Right hindlimb (tissue), 1 donor: ENCODE data around the gene DOCK1.

Experiments used
- DNase-seq: peaks from one replicate; pipeline ENCODE4 v3.0.0-alpha.2; 2018

DOCK1 gene

GRCh38 chr10:127451628-127452027, 546.4 kb downstream of the DOCK1 start:
- no peak for DNase-seq

DNA sequence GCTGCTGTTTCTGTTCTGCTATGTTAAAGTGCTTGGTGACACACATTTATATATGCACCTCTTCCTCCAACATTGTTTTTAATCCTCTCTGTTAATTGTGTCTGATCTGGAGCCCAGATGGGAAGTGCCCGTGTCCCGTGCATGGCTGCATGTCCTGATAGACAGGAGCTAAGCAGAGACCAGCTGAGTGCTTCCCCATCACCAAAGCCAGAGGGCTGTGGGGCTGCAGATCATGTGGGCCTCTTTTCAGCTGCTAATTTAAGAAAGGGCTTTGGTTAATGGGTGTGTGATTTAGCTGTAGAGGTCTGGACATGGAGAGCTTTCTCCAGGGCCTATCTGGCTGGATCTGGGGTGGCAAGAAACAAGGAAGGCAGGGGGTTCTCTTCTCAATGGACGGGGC, 547.3 kb downstream of the DOCK1 start:
- DNase-seq, result no peak

DNA sequence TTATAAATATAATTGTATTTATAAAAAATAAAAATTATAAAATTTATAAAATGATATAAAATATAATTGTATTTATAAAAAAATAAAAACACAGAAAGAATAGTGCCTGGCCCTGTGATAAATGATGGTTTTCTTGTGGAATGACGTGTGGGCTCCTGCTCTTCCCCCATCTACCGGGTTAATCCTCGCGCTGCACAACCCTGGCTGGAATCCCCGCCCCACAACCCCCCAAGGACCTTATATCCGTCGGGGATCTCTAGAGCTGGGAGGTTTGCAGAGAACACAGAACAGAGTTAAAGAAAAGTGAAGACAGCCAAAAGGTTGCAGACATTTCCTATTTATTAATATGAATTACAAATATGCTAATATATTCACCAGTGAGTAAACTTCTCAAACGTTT, 548.5 kb downstream of the DOCK1 start:
- DNase-seq, result no peak

DNA sequence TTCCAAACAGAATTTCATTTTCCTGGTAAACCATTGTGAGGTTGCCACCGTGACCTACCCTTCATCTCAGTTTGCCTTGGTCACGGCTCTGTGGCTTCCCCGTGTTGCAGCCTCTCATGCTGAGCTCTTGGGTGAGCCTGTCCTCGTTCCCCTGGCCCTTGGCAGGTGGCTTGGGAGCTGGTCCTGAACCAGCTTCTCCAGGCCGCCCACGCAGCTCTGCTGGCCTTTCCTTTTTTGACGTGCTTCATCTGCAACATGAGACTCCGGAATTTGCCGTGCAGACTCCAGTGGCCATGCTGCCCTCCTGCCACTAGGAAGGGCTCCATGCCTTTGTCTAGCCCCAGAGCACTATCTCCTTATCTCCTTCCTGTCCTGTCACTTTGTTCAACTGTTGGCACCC, 550.9 kb downstream of the DOCK1 start:
- DNase-seq, result no peak

GRCh38 chr10:127458016-127458810, 553.0 kb downstream of the DOCK1 start:
- DNase-seq, result no peak

DNA sequence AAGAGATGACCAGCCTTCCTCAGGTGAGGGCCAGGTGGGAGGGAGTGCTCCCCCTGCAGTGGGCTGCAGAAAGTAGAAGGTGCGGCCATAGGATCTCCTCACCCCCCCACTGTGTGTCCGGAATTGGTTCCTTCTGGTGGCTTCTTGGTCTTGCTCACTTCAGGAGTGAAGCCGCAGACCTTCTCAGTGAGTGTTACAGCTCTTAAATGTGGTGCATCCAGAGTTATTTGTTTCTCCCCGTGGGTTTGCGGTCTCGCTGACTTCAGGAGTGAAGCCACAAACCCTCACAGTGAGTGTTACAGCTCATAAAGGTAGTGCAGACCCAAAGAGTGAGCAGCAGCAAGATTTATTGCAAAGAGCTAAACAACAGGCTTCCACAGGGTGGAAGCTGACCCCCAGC, 553.6 kb downstream of the DOCK1 start:
- DNase-seq, result no peak

DNA sequence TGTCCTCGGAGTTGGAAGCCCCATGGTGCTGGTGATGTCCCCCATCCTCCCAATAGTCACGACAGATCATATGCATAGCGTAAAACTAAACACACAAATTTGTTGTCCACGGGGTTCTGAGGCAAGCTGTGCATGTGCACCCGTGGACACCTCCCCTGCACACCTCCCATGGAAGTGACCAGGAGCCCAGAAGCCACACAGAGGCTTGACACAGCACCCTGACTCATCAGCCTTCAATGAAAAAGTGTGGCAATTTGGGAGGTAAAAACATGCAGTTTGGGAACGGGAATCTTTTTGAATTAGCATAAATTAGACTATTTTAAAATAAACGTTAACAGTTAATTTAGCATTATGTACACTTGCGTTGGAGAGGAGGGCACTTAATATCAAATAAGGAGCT, 554.7 kb downstream of the DOCK1 start:
- no peak for DNase-seq

- DNase-seq, result no peak
These were observed 557.5 kb downstream of the DOCK1 start for GRCh38 chr10:127462643-127463295.

DNA sequence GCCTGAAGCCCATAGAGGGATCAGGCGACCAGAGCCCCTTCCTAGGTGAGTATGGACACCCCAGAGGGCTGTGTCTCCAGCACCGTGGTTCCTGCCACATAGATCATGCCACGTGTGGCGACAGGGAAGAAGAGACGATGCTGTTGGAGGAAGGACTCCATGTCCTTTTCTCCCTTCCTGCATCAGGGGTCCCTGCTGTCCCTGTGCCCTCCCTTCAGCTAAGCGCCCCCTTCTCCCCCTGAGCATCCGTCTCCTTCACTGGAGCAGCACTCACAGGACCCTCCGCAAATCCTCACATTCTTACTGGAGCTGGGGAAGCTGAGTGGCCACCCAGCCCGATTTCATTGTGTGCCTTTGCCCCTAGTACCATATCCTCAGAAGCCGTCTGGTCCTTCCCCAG, 558.3 kb downstream of the DOCK1 start:
- no peak for DNase-seq

GRCh38 chr10:127464561-127464960, 559.3 kb downstream of the DOCK1 start:
- DNase-seq, result no peak

DNA sequence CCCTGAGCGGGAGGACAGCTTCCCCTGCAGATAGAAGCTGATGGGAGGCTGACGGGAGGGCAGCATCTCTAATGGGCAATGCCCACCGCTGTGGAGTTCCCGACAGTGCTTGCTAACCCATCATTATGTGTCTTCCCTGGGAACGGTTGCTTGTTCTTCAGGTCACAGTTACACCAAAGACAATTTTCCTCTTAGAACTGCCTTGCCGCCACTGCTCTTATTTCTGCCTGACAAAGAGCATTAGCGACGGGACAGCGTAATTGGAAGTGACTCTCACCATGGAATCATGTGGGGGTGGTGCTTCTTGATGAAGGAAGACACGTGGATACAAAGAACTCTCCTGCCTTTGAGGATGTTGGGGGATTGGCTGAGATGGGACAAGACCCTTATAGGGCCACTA, 562.6 kb downstream of the DOCK1 start:
- DNase-seq, result no peak

- DNase-seq, result no peak
These were observed 563.4 kb downstream of the DOCK1 start for GRCh38 chr10:127468632-127469031.

GRCh38 chr10:127470911-127471310, 565.7 kb downstream of the DOCK1 start:
- DNase-seq, result no peak

- no peak for DNase-seq
These were observed 567.7 kb downstream of the DOCK1 start for GRCh38 chr10:127472976-127473375.

DNA sequence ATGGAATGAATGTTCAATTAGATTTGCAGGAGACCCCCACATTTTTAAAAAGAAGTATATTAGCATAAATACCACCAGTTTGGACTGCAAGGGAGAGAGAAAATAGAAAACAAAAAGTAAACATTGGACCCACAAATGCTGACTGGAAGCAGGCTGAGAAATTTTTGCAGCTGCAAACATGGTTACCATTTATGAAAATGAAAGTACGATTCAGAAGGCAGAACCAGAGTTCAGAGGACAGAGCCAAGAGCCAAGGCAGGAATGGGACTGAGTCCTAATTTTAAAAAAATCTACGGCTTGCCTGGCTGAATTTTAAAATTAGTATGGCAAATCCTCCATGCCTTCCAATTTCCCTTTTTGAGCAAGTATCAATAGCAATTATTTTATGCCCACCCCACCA, 569.3 kb downstream of the DOCK1 start:
- no peak for DNase-seq

DNA sequence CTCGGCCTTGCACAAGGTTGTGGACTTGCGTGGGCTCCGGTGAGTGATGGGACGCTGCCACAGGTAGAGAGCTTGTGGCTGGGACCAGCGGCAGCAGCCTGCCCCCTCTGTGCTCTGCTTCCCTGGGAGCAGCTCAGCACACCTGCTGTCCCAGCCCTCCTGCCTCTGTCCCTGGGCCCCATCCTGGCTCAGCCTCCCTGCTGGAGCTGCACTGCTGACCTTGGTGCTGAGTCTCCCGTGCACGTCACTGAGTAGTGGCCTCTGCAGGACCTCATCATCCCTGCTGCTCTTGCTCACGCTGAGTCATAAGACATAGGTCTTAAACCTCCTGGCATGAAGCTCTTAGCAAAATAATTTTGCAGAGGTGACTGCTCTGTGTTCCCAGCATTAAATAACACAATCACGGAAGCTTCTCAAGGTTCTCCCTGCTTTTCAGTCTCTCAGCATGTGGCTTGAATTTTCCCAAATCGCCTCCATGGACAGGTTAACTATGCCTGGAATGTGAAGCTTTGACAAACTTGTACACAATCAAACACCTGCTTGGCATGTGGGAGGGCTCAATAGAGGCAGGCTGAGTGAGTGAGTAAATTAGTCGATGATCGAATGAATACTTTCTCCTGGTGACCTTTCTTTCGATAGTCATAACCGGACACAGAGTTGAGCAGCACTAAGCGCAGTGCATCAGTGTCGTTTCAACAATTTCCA, 580.1 kb downstream of the DOCK1 start:
- no peak for DNase-seq

DNA sequence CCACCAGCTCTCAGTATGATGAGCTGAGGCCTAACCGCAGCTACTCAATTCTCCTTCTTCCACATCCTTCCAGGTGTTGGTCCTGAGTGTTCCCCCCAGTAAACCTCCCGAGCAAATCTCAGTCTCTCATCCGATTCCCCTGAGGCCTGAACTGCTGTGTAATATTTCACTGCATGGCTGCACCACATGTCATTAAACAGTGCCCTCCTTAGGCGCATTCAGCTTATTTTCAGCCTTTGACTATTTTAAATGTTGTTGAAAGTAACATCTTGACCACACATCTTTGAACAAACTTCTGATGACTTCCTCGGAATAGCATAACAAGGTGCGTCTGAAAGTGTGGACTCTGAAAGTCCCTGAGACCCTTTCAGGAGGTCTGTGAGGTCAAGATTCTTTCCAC, 581.1 kb downstream of the DOCK1 start:
- DNase-seq, result no peak

DNA sequence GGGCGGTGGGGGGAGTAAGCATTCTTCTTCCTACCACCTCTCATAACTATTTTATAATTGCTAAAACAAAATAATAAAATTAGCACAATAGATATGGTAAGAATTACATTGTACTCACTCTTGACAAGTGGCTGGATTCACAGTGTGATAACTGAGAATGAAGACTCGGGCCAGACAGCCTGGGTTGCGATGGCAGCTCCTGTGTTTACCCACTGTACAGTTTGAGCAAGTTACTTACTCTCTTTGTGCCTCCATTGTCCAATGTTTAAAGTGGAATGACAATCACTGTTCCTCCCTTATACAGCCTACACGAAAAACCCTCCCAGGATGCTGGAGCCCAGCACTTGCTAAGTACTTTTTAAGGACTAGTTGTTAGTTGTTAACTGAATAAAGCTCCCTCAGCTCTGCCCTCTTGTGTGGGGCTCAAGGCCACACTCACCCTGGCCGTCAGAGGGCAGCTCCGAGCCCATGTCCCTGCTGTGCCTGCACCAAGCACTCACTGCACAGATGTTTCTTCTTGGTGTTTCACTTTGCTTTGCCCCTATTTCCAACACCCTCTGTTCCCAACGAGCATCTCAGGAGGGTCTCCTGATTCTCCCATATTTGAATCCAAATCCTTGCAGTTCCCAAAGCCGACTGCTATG, 587.5 kb downstream of the DOCK1 start:
- DNase-seq, result no peak

DNA sequence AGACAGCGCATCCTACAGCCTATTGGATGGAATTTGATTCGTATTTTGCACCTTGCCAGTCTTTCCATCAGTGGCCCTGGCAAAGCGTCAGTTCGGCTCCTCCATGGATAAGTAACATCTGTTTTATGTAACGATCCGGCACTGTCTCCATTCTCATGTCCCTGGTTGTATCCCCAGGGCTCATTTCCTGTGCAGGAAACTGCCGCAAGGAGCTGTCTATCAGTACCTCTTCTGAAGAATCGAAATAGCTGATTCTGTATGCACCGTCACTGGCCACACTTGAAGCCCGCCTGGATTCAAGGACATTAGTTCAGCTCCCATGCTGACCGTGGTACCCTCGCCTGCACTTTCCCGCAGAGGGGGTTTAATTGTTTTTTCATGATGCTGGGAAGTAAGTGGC, 590.8 kb downstream of the DOCK1 start:
- no peak for DNase-seq

DNA sequence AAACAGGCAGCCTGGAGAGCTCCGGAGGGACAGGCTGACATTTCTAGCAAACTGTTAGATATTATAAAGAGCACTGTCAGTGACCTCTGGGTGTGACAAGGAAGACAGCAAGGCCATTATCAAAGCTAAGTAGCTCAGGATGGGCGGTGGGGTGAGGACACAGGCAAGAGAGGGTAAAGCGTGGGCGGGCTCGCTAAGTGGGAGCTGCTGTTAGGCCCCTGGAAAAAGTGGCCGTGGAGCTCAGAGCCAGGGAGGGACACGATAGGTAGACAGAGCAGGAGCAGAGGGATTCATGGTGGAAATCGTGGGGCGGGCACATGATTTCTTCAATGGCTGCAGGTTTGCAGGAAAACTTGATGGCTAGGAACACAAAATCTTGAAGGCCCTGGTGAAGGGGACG, 592.5 kb downstream of the DOCK1 start:
- DNase-seq, result no peak

DNA sequence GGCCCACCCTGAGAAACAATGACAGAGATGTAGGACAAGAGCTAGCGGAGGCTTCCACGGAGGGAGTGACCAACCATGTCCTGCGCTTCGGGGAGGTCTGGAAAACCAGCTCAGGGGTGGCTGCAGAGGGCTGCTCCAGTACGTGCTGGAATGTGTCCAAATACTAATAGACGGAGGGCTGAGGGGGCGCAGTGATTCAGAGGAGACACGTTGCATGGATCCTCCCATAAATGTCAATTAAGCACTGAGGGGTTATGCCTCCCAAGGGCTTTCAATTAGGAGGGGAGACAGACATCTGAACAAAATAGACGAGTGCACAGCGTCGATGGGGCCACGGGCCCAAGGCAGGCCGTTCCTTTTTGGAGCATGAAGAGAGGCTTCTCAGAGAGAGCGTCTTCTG, 592.9 kb downstream of the DOCK1 start:
- no peak for DNase-seq

- no peak for DNase-seq
These were observed 594.9 kb downstream of the DOCK1 start for GRCh38 chr10:127500127-127500526.
